NCI-H460 (cell line): Measurements from ENCODE around the gene HAUS1. TPM values are rescaled to one million over a fixed set of nuclear protein-coding genes. Genes with fewer than 3 reads are reported as not detected.
"Not testable (repeated sequence)": the region's sequence is repeated elsewhere in the genome, so short reads cannot be mapped to it uniquely, and the experiment has no call there.

Source experiments
- DNase-seq: peaks from one replicate; pipeline ENCODE4 v3.0.0-alpha.2; 2016; ENCODE audit warnings: low read depth; ENCODE audit errors: extremely low read depth
- total RNA-seq: library from RNA; depleted of rRNA; stranded (reverse); fragments of >200 nt; shearing (Covaris generic); gene quantifications from 2 replicates; pipeline ENCODE4 v1.2.3, GENCODE V29; 2014

The HAUS1 gene
- total RNA-seq, 1 experiment from 2014 or later: 30.7 TPM

GRCh38 chr18:46155641-46156051 lies 51.5 kb downstream of the HAUS1 start:
- DNase-seq: no peak

GRCh38 chr18:46156124-46156745 lies 52.0 kb downstream of the HAUS1 start:
- DNase-seq: no peak

- no peak for DNase-seq
Measured at GRCh38 chr18:46156843-46157242, 52.7 kb downstream of the HAUS1 start.

GRCh38 chr18:46158499-46158898 lies 54.3 kb downstream of the HAUS1 start:
- no peak for DNase-seq

GRCh38 chr18:46160050-46160798 lies 56.0 kb downstream of the HAUS1 start:
- no peak for DNase-seq

GRCh38 chr18:46160840-46161239 lies 56.7 kb downstream of the HAUS1 start:
- not testable (repeated sequence) for DNase-seq

GRCh38 chr18:46161703-46162396 lies 57.7 kb downstream of the HAUS1 start:
- no peak for DNase-seq

- DNase-seq: no peak
Measured at GRCh38 chr18:46163091-46163490, 58.9 kb downstream of the HAUS1 start.

- no peak for DNase-seq
Measured at GRCh38 chr18:46163941-46164499, 59.8 kb downstream of the HAUS1 start.

GRCh38 chr18:46164502-46164901 lies 60.3 kb downstream of the HAUS1 start:
- DNase-seq: not testable (repeated sequence)

- DNase-seq: no peak
Measured at GRCh38 chr18:46164920-46165319, 60.7 kb downstream of the HAUS1 start.

GRCh38 chr18:46166261-46166970 lies 62.2 kb downstream of the HAUS1 start:
- no peak for DNase-seq

GRCh38 chr18:46167971-46168370 lies 63.8 kb downstream of the HAUS1 start:
- no peak for DNase-seq

GRCh38 chr18:46169464-46169941 lies 65.3 kb downstream of the HAUS1 start:
- DNase-seq: no peak

GRCh38 chr18:46171331-46171730 lies 67.1 kb downstream of the HAUS1 start:
- DNase-seq: no peak

GRCh38 chr18:46173393-46174341 lies 69.5 kb downstream of the HAUS1 start:
- peak; percentile 85 for DNase-seq

- no peak for DNase-seq
Measured at GRCh38 chr18:46174342-46175041, 70.3 kb downstream of the HAUS1 start.

GRCh38 chr18:46176001-46176400 lies 71.8 kb downstream of the HAUS1 start:
- no peak for DNase-seq
